ENCODE measurements around the gene DUSP6. TPM values are rescaled to one million over a fixed set of nuclear protein-coding genes. Genes with fewer than 3 reads are reported as not detected.

Gene DUSP6
- total RNA-seq, 1 experiment from 2014 or later, result 100 TPM

GRCh38 chr12:89383235-89384049, 31.1 kb upstream of the DUSP6 start:
- Histone ChIP-seq H3K9me3 (replicated peaks) (no peaks in the 10 kb centered on the region), H3K36me3 (no peaks in the 10 kb centered on the region), H3K27me3 (no peaks in the 10 kb centered on the region), H3K4me1 (peaks cover 10% of the 10 kb centered on the region; the same call in 1 of the 2 replicates), H3K4me3 (no peak overlapping the region), H3K27ac (no peak overlapping the region)
- DNase-seq, result no peak

- Histone ChIP-seq H3K36me3 (no peaks in the 10 kb centered on the region), H3K27ac (no peak overlapping the region), H3K27me3 (no peaks in the 10 kb centered on the region), H3K4me3 (no peak overlapping the region), H3K9me3 (replicated peaks) (no peaks in the 10 kb centered on the region), H3K4me1 (peaks cover 10% of the 10 kb centered on the region; the same call in 1 of the 2 replicates)
- DNase-seq, result no peak
Measured at GRCh38 chr12:89382328-89382727, 30.0 kb upstream of the DUSP6 start.

GRCh38 chr12:89379839-89380467, 27.7 kb upstream of the DUSP6 start:
- Histone ChIP-seq H3K4me1 (peaks cover 9% of the 10 kb centered on the region; the same call in 1 of the 2 replicates), H3K4me3 (no peak overlapping the region), H3K27ac (no peak overlapping the region), H3K27me3 (no peaks in the 10 kb centered on the region), H3K9me3 (replicated peaks) (no peaks in the 10 kb centered on the region), H3K36me3 (no peaks in the 10 kb centered on the region)
- DNase-seq, result no peak

GRCh38 chr12:89379148-89379838, 27.0 kb upstream of the DUSP6 start:
- Histone ChIP-seq H3K4me3 (no peak overlapping the region), H3K9me3 (replicated peaks) (no peaks in the 10 kb centered on the region), H3K27ac (no peak overlapping the region), H3K27me3 (no peaks in the 10 kb centered on the region), H3K36me3 (no peaks in the 10 kb centered on the region), H3K4me1 (peaks cover 6% of the 10 kb centered on the region)
- no peak for DNase-seq

GRCh38 chr12:89376844-89377243, 24.5 kb upstream of the DUSP6 start:
- no peak overlapping the region for H3K4me3 ChIP-seq
- H3K9me3 ChIP-seq (replicated peaks), result no peaks in the 10 kb centered on the region
- H3K36me3 ChIP-seq, result no peaks in the 10 kb centered on the region
- H3K4me1 ChIP-seq, result peaks cover 10% of the 10 kb centered on the region
- H3K27ac ChIP-seq, result no peak overlapping the region
- H3K27me3 ChIP-seq, result no peaks in the 10 kb centered on the region
- DNase-seq, result no peak

- Histone ChIP-seq H3K4me1 (peaks cover 10% of the 10 kb centered on the region), H3K36me3 (no peaks in the 10 kb centered on the region), H3K27me3 (no peaks in the 10 kb centered on the region), H3K27ac (no peak overlapping the region), H3K9me3 (replicated peaks) (no peaks in the 10 kb centered on the region), H3K4me3 (no peak overlapping the region)
- no peak for DNase-seq
Measured at GRCh38 chr12:89376202-89376529, 23.9 kb upstream of the DUSP6 start.

GRCh38 chr12:89373763-89374572, 21.7 kb upstream of the DUSP6 start:
- DNase-seq, result peak in 1 of 2 experiments; percentile 22
- Histone ChIP-seq H3K9me3 (replicated peaks) (no peaks in the 10 kb centered on the region), H3K4me3 (no peak overlapping the region), H3K27ac (no peak overlapping the region), H3K4me1 (peaks cover 10% of the 10 kb centered on the region), H3K36me3 (no peaks in the 10 kb centered on the region), H3K27me3 (no peaks in the 10 kb centered on the region)

GRCh38 chr12:89372584-89373370, 20.5 kb upstream of the DUSP6 start:
- H3K27me3 ChIP-seq, result no peaks in the 10 kb centered on the region
- peaks cover 10% of the 10 kb centered on the region for H3K4me1 ChIP-seq
- no peak overlapping the region for H3K4me3 ChIP-seq
- H3K36me3 ChIP-seq, result no peaks in the 10 kb centered on the region
- no peak overlapping the region for H3K27ac ChIP-seq
- DNase-seq, result no peak
- no peaks in the 10 kb centered on the region for H3K9me3 ChIP-seq (replicated peaks)

- DNase-seq, result peak in 1 of 2 experiments; percentile 14
- Histone ChIP-seq H3K36me3 (no peaks in the 10 kb centered on the region), H3K9me3 (replicated peaks) (no peaks in the 10 kb centered on the region), H3K4me3 (no peak overlapping the region), H3K4me1 (peaks cover 10% of the 10 kb centered on the region), H3K27ac (no peak overlapping the region), H3K27me3 (no peaks in the 10 kb centered on the region)
Measured at GRCh38 chr12:89370850-89371249, 18.5 kb upstream of the DUSP6 start.

- H3K27me3 ChIP-seq, result no peaks in the 10 kb centered on the region
- H3K27ac ChIP-seq, result no peak overlapping the region
- no peak for DNase-seq
- no peaks in the 10 kb centered on the region for H3K9me3 ChIP-seq (replicated peaks)
- no peak overlapping the region for H3K4me3 ChIP-seq
- peaks cover 10% of the 10 kb centered on the region for H3K4me1 ChIP-seq
- no peaks in the 10 kb centered on the region for H3K36me3 ChIP-seq
Measured at GRCh38 chr12:89370421-89370831, 18.1 kb upstream of the DUSP6 start.

- H3K4me3 ChIP-seq, result no peak overlapping the region
- peaks cover 7% of the 10 kb centered on the region for H3K4me1 ChIP-seq
- H3K27ac ChIP-seq, result no peak overlapping the region
- no peak for DNase-seq
- H3K27me3 ChIP-seq, result no peaks in the 10 kb centered on the region
- H3K36me3 ChIP-seq, result no peaks in the 10 kb centered on the region
- no peaks in the 10 kb centered on the region for H3K9me3 ChIP-seq (replicated peaks)
Measured at GRCh38 chr12:89369166-89369565, 16.9 kb upstream of the DUSP6 start.

GRCh38 chr12:89368391-89368790, 16.1 kb upstream of the DUSP6 start:
- Histone ChIP-seq H3K27me3 (no peaks in the 10 kb centered on the region), H3K4me3 (no peak overlapping the region), H3K4me1 (no peaks in the 10 kb centered on the region), H3K27ac (no peak overlapping the region), H3K36me3 (no peaks in the 10 kb centered on the region), H3K9me3 (replicated peaks) (no peaks in the 10 kb centered on the region)
- DNase-seq, result no peak

- H3K27me3 ChIP-seq, result no peaks in the 10 kb centered on the region
- DNase-seq, result no peak
- H3K27ac ChIP-seq, result no peak overlapping the region
- no peaks in the 10 kb centered on the region for H3K9me3 ChIP-seq (replicated peaks)
- no peaks in the 10 kb centered on the region for H3K36me3 ChIP-seq
- H3K4me1 ChIP-seq, result no peaks in the 10 kb centered on the region
- H3K4me3 ChIP-seq, result no peak overlapping the region
Measured at GRCh38 chr12:89366676-89367364, 14.5 kb upstream of the DUSP6 start.

Data from SJCRH30 (cell line).